ENCODE data around the gene ELMO1. TPM values are rescaled to one million over a fixed set of nuclear protein-coding genes. Genes with fewer than 3 reads are reported as not detected.

The ELMO1 gene
- total RNA-seq, 1 experiment from 2014 or later, result 8.7 TPM

- DNase-seq, result no peak
- Histone ChIP-seq H3K4me3 (ENCODE audit: insufficient read depth, low read depth, low read length) (no peak overlapping the region), H3K27me3 (ENCODE audit: control insufficient read depth, insufficient read depth, low read length) (no peaks in the 10 kb centered on the region), H3K36me3 (replicated peaks; ENCODE audit: control insufficient read depth, insufficient read depth, low read length) (no peaks in the 10 kb centered on the region)
Observed at GRCh38 chr7:37119296-37119860, 329.3 kb downstream of the ELMO1 start.

DNA sequence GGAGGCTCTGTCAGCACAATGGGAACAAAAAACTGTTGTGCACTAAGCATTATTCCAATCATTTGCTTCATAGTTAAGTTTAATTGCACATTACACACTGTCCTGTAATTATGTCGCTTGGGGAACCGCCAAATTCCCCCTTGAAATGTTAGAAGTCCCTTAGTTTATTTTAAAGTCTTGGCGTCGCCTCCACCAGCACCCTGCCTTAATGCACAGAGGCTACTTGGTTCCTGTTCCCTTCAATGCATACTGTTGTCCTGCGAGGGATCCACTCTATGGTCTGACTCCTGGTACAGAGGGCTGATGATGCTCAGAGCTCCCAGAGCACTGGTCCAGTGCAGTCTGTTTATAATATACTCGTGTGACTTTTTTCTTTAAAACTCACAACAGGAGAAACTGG is 330.7 kb downstream of the ELMO1 start:
- Histone ChIP-seq H3K4me3 (ENCODE audit: insufficient read depth, low read depth, low read length) (no peak overlapping the region), H3K27me3 (ENCODE audit: control insufficient read depth, insufficient read depth, low read length) (no peaks in the 10 kb centered on the region), H3K36me3 (replicated peaks; ENCODE audit: control insufficient read depth, insufficient read depth, low read length) (no peaks in the 10 kb centered on the region)
- DNase-seq, result no peak

GRCh38 chr7:37117292-37117691 is 331.4 kb downstream of the ELMO1 start:
- Histone ChIP-seq H3K36me3 (replicated peaks; ENCODE audit: control insufficient read depth, insufficient read depth, low read length) (no peaks in the 10 kb centered on the region), H3K27me3 (ENCODE audit: control insufficient read depth, insufficient read depth, low read length) (no peaks in the 10 kb centered on the region), H3K4me3 (ENCODE audit: insufficient read depth, low read depth, low read length) (no peak overlapping the region)
- DNase-seq, result peak; percentile 52

DNA sequence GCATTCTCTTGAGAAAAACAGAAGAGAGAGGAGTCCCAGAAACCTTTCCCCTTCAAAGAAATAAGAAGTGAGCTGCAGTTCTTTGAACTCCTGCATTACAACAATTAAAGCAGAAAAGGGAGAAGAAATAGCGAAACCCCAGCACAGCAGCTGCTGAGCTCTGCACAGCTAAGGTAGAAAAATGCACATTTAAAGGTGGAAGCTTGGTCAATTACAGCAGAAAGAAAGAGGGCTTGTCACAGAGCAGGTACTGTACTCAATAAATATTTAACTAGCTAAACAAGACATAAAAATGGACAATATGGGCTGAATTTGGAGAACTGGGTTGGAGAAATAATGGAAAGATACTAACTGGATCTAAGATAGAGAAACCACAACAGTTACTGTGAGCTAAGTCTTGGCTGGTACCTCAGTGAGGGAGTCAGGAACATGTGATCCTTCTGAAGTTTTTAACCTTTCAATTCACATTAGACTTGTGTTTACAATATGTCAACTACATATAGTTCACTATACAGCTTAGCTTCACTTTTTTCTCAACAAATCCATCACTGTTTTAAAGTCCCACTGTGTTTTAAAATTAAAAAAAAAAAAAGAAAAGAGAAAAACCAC is 332.5 kb downstream of the ELMO1 start:
- Histone ChIP-seq H3K4me3 (ENCODE audit: insufficient read depth, low read depth, low read length) (no peak overlapping the region), H3K27me3 (ENCODE audit: control insufficient read depth, insufficient read depth, low read length) (no peaks in the 10 kb centered on the region), H3K36me3 (replicated peaks; ENCODE audit: control insufficient read depth, insufficient read depth, low read length) (no peaks in the 10 kb centered on the region)
- DNase-seq, result no peak

DNA sequence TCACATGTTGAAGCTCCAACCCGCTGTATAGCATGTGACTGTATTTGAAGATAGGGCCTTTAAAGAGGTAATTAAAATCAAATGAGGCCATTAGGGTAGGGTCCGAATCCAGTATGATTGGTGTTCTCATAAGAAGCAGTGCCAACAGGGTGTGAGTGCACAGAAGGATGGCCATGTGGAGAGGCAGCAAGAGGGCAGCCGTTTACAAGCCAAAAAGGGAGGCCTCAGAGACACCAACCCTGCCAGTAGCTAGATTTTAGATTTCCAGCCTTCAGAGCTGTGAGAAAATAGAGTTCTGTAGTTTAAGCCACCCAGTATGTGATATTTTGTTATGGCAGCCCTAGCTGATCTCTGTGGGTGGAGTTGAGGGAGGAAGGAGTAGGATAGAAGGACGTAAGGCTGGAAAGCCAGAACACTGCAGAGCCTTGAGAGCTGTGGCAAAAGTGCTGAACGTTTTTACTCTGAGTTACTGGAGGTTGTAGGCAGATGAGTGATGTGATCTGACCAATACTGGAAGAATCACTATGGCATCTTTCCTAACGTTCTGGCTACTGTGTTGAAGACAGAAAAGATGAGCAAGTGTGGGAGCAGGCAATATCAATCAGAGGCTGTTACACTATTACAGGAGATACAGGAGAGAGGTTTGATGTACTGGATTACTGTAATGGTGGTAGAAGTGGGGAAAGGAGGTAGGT is 334.9 kb downstream of the ELMO1 start:
- Histone ChIP-seq H3K4me3 (ENCODE audit: insufficient read depth, low read depth, low read length) (no peak overlapping the region), H3K27me3 (ENCODE audit: control insufficient read depth, insufficient read depth, low read length) (no peaks in the 10 kb centered on the region), H3K36me3 (replicated peaks; ENCODE audit: control insufficient read depth, insufficient read depth, low read length) (no peaks in the 10 kb centered on the region)
- DNase-seq, result no peak

DNA sequence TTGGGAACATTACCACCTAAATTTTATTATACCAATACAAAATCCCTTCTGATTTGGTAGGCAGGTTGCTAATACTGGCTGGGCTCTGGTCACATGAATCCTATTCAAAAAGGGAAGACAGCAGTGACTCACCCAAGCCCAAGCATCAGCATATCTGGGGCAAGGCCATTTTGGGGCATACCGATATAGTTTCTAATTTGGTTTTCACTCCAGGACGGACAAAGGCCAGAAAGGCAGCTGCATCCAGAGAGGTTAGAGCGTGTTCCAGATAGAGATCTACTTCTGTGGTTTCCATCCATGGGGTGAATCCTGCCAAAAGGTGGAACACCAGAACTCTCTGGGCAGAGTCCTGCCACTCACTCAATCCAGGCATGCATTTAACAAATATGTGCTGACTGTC is 335.8 kb downstream of the ELMO1 start:
- H3K27me3 ChIP-seq (ENCODE audit: control insufficient read depth, insufficient read depth, low read length), result no peaks in the 10 kb centered on the region
- DNase-seq, result no peak
- H3K4me3 ChIP-seq (ENCODE audit: insufficient read depth, low read depth, low read length), result no peak overlapping the region
- no peaks in the 10 kb centered on the region for H3K36me3 ChIP-seq (replicated peaks; ENCODE audit: control insufficient read depth, insufficient read depth, low read length)

- DNase-seq, result no peak
- H3K36me3 ChIP-seq (replicated peaks; ENCODE audit: control insufficient read depth, insufficient read depth, low read length), result no peaks in the 10 kb centered on the region
- no peaks in the 10 kb centered on the region for H3K27me3 ChIP-seq (ENCODE audit: control insufficient read depth, insufficient read depth, low read length)
- no peak overlapping the region for H3K4me3 ChIP-seq (ENCODE audit: insufficient read depth, low read depth, low read length)
Observed at GRCh38 chr7:37112218-37112617, 336.4 kb downstream of the ELMO1 start.

DNA sequence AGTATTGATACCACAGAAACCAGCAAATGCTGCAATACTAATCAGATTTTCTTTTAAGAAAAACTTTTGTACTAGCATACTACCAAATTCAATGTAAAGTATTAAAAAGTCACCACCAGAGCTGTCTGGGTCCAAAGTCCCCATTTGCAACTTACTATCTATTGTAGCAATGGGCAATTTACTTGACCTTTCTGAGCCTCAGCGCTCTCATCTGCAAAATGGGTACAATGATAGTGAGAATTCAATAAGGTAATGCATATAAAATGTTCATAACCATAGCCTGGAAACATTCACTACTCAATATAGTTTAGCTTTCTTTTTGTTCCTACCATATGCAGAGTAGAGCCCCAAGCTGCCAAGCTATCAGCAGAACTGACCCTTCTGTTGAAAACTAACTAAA is 337.2 kb downstream of the ELMO1 start:
- DNase-seq, result no peak
- no peaks in the 10 kb centered on the region for H3K36me3 ChIP-seq (replicated peaks; ENCODE audit: control insufficient read depth, insufficient read depth, low read length)
- no peaks in the 10 kb centered on the region for H3K27me3 ChIP-seq (ENCODE audit: control insufficient read depth, insufficient read depth, low read length)
- H3K4me3 ChIP-seq (ENCODE audit: insufficient read depth, low read depth, low read length), result no peak overlapping the region

DNA sequence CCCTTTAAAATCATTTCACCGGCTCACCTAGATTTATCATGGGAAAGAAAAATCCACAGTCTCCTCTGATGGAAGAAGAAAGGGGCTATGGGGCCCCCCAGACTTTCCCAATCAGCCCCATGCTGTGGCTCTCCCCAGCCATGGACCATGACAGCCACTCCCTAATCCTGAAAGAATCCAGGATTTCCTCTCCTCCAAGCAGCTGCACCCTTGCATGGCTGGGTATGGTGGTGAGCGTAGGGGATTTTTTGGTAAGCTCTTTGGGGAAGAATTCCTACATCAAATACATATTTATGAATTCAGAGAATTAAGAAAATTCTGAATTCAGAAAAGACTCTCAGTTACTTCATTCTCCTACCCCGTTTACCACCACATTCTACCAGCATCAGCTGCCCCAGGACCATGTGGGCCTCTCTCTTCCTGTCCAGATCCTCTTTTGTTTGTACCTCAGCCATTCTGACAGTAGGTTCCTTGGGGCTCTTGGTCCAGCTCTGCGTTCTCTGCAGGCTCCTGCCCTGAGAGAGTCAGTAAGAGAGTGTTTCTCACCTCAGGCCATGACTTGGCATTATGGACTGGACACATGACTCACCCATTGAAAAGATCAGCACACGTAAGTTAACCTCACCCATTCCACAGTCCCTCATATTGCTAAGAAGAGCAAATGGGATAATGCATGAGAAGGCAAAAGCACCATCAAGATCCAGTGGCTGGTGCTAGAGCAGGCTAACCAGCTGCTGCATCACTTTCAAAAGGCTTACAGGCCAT is 337.8 kb downstream of the ELMO1 start:
- no peaks in the 10 kb centered on the region for H3K27me3 ChIP-seq (ENCODE audit: control insufficient read depth, insufficient read depth, low read length)
- no peaks in the 10 kb centered on the region for H3K36me3 ChIP-seq (replicated peaks; ENCODE audit: control insufficient read depth, insufficient read depth, low read length)
- DNase-seq, result no peak
- no peak overlapping the region for H3K4me3 ChIP-seq (ENCODE audit: insufficient read depth, low read depth, low read length)

DNA sequence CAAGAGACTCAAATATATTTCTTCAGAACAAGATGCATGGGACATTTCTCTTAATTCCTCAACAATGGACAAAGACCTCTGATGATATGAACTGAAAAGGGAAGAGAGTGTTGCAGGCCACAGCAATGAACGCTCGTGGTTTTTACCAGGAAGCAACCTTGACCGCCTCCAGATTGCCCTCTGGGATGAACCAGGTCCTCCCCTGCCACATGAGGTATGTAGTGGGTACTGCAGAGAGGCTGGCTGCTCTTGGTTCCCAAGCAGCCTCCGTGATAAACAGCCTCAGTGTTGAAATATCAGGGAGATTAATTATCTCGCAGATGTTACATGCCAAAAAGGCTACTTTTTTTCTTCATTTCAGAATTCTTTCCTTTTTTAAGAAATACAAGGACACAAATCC is 338.8 kb downstream of the ELMO1 start:
- Histone ChIP-seq H3K27me3 (ENCODE audit: control insufficient read depth, insufficient read depth, low read length) (no peaks in the 10 kb centered on the region), H3K36me3 (replicated peaks; ENCODE audit: control insufficient read depth, insufficient read depth, low read length) (no peaks in the 10 kb centered on the region), H3K4me3 (ENCODE audit: insufficient read depth, low read depth, low read length) (no peak overlapping the region)
- DNase-seq, result peak; percentile 52

GRCh38 chr7:37109016-37109683 is 339.5 kb downstream of the ELMO1 start:
- Histone ChIP-seq H3K36me3 (replicated peaks; ENCODE audit: control insufficient read depth, insufficient read depth, low read length) (no peaks in the 10 kb centered on the region), H3K4me3 (ENCODE audit: insufficient read depth, low read depth, low read length) (no peak overlapping the region), H3K27me3 (ENCODE audit: control insufficient read depth, insufficient read depth, low read length) (no peaks in the 10 kb centered on the region)
- no peak for DNase-seq

DNA sequence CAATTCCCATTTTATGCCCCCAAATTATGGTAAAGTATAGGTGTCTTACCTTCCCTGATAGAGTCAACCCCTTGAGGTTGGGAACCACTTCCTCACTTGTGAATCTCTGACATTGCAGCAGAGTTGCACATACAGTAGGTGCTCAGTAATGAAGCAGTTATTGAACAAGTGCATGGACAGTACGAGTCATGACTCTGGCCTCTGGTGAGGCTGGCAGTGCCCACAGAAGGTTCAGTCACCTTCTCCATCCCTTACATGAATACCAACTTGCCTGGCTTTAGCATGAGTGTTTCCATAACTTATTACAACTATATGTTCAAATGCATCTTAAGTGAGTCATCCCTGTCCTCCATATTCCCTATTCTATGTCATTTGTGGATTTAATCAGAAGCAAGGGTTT is 340.0 kb downstream of the ELMO1 start:
- no peaks in the 10 kb centered on the region for H3K36me3 ChIP-seq (replicated peaks; ENCODE audit: control insufficient read depth, insufficient read depth, low read length)
- H3K27me3 ChIP-seq (ENCODE audit: control insufficient read depth, insufficient read depth, low read length), result no peaks in the 10 kb centered on the region
- no peak overlapping the region for H3K4me3 ChIP-seq (ENCODE audit: insufficient read depth, low read depth, low read length)
- DNase-seq, result no peak

DNA sequence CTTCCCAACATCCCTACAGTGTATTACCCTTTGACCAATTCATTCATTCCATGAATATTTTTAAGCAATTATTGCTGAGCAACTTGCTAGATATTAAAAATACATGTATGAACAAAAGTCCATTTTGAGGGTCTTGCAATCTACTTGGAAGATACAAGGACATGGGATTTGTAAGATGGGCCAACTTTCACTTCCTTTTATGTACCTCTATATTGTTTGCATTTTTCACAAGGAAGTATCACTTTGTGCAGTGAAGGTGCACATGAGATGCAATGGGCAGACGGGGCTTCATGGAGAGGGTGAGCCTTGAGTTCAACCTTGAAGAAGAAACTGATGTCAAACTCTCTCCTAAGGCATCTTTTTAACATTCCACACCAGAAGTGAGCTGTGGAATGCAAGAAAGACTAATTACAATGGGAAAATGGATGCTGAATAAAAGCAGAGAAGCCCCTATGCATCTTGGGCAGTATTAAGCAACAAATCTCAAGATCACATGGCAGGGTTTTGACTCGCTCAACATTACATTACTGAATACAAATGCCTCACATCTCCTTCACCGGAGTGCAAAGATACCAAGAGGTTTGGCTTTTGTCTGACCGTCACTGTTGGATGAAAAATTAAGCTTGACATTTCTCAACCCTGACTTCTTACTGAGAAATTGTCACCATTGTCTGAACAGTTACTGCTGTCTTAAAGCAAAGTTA is 341.5 kb downstream of the ELMO1 start:
- Histone ChIP-seq H3K36me3 (replicated peaks; ENCODE audit: control insufficient read depth, insufficient read depth, low read length) (no peaks in the 10 kb centered on the region), H3K27me3 (ENCODE audit: control insufficient read depth, insufficient read depth, low read length) (no peaks in the 10 kb centered on the region), H3K4me3 (ENCODE audit: insufficient read depth, low read depth, low read length) (no peak overlapping the region)
- no peak for DNase-seq

GRCh38 chr7:37105762-37106161 is 342.9 kb downstream of the ELMO1 start:
- DNase-seq, result no peak
- Histone ChIP-seq H3K36me3 (replicated peaks; ENCODE audit: control insufficient read depth, insufficient read depth, low read length) (no peaks in the 10 kb centered on the region), H3K4me3 (ENCODE audit: insufficient read depth, low read depth, low read length) (no peak overlapping the region)

More at GRCh38 chr7:37105762-37106161, 342.9 kb downstream of the ELMO1 start:
- H3K27me3 ChIP-seq (ENCODE audit: control insufficient read depth, insufficient read depth, low read length), result no peaks in the 10 kb centered on the region

Measured in H7 (cell line).